Esophagus mucosa (tissue), 1 donor: ENCODE measurements around the gene ABCB9. TPM values are rescaled to one million over a fixed set of nuclear protein-coding genes. Genes with fewer than 3 reads are reported as not detected.
"Not testable (repeated sequence)": the region's sequence is repeated elsewhere in the genome, so short reads cannot be mapped to it uniquely, and the experiment has no call there.

ENCODE experiments used
- ATAC-seq: fragments of 200-7000 bp; cut with Tn5 transposase; one replicate; pipeline ENCODE4 v1.9.1; 2020
- total RNA-seq: library from RNA; stranded (reverse); gene quantifications from one replicate; pipeline ENCODE4 v1.2.4, GENCODE V29; 2023
- donor health status: DM: yes; HTN: yes; CAD: no.

Gene ABCB9
- total RNA-seq, 1 donor from 2014 or later = 4.9 TPM

GRCh38 chr12:122935318-122935717 is 30.9 kb downstream of the ABCB9 start:
- ATAC-seq = no peak

GRCh38 chr12:122934722-122935121 is 31.5 kb downstream of the ABCB9 start:
- no peak for ATAC-seq

GRCh38 chr12:122932207-122932606 is 34.1 kb downstream of the ABCB9 start:
- ATAC-seq = no peak

- peak; percentile 17 for ATAC-seq
These were observed 36.5 kb downstream of the ABCB9 start for GRCh38 chr12:122929812-122930211.

GRCh38 chr12:122929148-122929538 is 37.1 kb downstream of the ABCB9 start:
- no peak for ATAC-seq

- ATAC-seq = no peak
These were observed 37.7 kb downstream of the ABCB9 start for GRCh38 chr12:122928404-122929147.

- no peak for ATAC-seq
These were observed 38.4 kb downstream of the ABCB9 start for GRCh38 chr12:122927756-122928403.

- no peak for ATAC-seq
These were observed 44.3 kb downstream of the ABCB9 start for GRCh38 chr12:122921917-122922316.

GRCh38 chr12:122920687-122921086 is 45.6 kb downstream of the ABCB9 start:
- ATAC-seq = no peak

- no peak for ATAC-seq
These were observed 47.4 kb downstream of the ABCB9 start for GRCh38 chr12:122918827-122919226.

GRCh38 chr12:122917507-122918121 is 48.6 kb downstream of the ABCB9 start:
- peak; percentile 39 for ATAC-seq

GRCh38 chr12:122909442-122910288 is 56.6 kb downstream of the ABCB9 start:
- ATAC-seq = no peak

- no peak for ATAC-seq
These were observed 57.3 kb downstream of the ABCB9 start for GRCh38 chr12:122908915-122909314.

- not testable (repeated sequence) for ATAC-seq
These were observed 61.0 kb downstream of the ABCB9 start for GRCh38 chr12:122905258-122905657.

- ATAC-seq = no peak
These were observed 62.6 kb downstream of the ABCB9 start for GRCh38 chr12:122903693-122904034.

GRCh38 chr12:122902854-122903692 is 63.2 kb downstream of the ABCB9 start:
- no peak for ATAC-seq

GRCh38 chr12:122899887-122900286 is 66.4 kb downstream of the ABCB9 start:
- ATAC-seq = no peak

GRCh38 chr12:122896662-122897061 is 69.6 kb downstream of the ABCB9 start:
- no peak for ATAC-seq

- peak; percentile 60 for ATAC-seq
These were observed 70.3 kb downstream of the ABCB9 start, which contains the start of gene VPS37B for GRCh38 chr12:122895704-122896636. TSS of gene VPS37B (minus strand) at chr12:122896124. CDS start at chr12:122896062, 62 bp downstream.

- no peak for ATAC-seq
These were observed 71.0 kb downstream of the ABCB9 start for GRCh38 chr12:122895320-122895703.
